Measurements from ENCODE around the gene TCEAL4. TPM values are rescaled to one million over a fixed set of nuclear protein-coding genes. Genes with fewer than 3 reads are reported as not detected.
"Not testable (repeated sequence)": the region's sequence is repeated elsewhere in the genome, so short reads cannot be mapped to it uniquely, and the experiment has no call there.

Gene TCEAL4
- total and polyA plus RNA-seq, 10 donors = 38.5 to 157 (median 68.0) TPM

GRCh38 chrX:103584596-103584995, 719 bp upstream of the TCEAL4 start:
- Histone ChIP-seq H3K36me3 (no peaks in the 10 kb centered on the region), H3K27me3 (replicated peaks in 1 of 7) (no peaks in the 10 kb centered on the region), H3K27ac (peak overlapping the region in 4 of 8 donors; percentile 71 to 83 (median 81)), H3K4me1 (peaks cover 0 to 15% (median 0%) of the 10 kb centered on the region in 6 donors), H3K4me3 (peak overlapping the region in 1 of 8 donors; percentile 64), H3K9me3 (peaks cover 0 to 12% (median 0%) of the 10 kb centered on the region in 8 donors)
- DNase-seq = no peak
- TF ChIP-seq POLR2AphosphoS5 (IDR thresholded peaks at IDR 0.05) (no peak), POLR2A (IDR thresholded peaks at IDR 0.05) (no peak)
- TF ChIP-seq, protein P1, sequence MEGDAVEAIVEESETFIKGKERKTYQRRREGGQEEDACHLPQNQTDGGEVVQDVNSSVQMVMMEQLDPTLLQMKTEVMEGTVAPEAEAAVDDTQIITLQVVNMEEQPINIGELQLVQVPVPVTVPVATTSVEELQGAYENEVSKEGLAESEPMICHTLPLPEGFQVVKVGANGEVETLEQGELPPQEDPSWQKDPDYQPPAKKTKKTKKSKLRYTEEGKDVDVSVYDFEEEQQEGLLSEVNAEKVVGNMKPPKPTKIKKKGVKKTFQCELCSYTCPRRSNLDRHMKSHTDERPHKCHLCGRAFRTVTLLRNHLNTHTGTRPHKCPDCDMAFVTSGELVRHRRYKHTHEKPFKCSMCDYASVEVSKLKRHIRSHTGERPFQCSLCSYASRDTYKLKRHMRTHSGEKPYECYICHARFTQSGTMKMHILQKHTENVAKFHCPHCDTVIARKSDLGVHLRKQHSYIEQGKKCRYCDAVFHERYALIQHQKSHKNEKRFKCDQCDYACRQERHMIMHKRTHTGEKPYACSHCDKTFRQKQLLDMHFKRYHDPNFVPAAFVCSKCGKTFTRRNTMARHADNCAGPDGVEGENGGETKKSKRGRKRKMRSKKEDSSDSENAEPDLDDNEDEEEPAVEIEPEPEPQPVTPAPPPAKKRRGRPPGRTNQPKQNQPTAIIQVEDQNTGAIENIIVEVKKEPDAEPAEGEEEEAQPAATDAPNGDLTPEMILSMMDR (IDR thresholded peaks at IDR 0.05 in 8 of 11, conservative IDR thresholded peaks at IDR 0.05 in 3 of 11) = no peak
- intact Hi-C loops (cut with DNase I; ENCODE audit: low total_unique reads) = no loop called here
- 69 to 91% (median 71%) methylated on average over 3 of the region's 3 CpGs for WGBS, 5 donors

DNA sequence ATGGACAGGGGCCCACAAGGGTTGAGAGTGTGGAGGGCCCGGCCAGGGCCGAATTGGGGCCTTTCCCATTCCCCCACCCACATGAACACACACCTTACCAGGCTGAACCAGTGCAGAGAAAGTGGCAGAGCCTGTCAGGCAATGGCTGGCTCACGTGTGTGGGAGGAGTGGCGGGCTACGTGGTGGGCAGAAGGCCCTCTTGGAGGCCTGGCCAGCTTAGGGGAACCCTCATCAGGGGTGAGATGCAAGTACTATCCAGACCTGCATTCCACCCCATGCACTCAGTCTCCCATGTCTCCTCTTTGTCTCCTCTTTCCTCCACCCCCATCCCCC, 965 bp downstream of the TCEAL4 start:
- Histone ChIP-seq H3K27ac (peak overlapping the region; percentile 16 to 85 (median 79)), H3K4me1 (peaks cover 0 to 15% (median 0%) of the 10 kb centered on the region in 6 donors), H3K27me3 (replicated peaks in 1 of 7) (no peaks in the 10 kb centered on the region), H3K9me3 (peaks cover 0 to 12% (median 0%) of the 10 kb centered on the region in 8 donors), H3K4me3 (peak overlapping the region; percentile 34 to 79 (median 46)), H3K36me3 (no peaks in the 10 kb centered on the region)
- TF ChIP-seq, protein P1 (IDR thresholded peaks at IDR 0.05 in 8 of 11, conservative IDR thresholded peaks at IDR 0.05 in 3 of 11) = no peak
- TF ChIP-seq POLR2AphosphoS5 (IDR thresholded peaks at IDR 0.05) (no peak), POLR2A (IDR thresholded peaks at IDR 0.05) (no peak)
- intact Hi-C loops (cut with DNase I; ENCODE audit: low total_unique reads) = no loop called here
- DNase-seq = no peak
- 10 to 31% (median 22%) methylated on average over 3 to 5 of the region's 5 CpGs; no CpG with 5 or more reads in 1 of the 5 donors for WGBS, 5 donors

DNA sequence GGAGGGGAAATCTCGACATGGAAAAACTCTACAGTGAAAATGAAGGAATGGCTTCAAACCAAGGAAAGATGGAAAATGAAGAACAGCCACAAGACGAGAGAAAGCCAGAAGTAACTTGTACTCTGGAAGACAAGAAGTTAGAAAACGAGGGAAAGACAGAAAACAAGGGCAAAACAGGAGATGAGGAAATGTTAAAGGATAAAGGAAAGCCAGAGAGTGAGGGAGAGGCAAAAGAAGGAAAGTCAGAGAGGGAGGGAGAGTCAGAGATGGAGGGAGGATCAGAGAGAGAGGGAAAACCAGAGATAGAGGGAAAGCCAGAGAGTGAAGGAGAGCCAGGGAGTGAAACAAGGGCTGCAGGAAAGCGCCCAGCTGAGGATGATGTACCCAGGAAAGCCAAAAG, 1.3 kb downstream of the TCEAL4 start:
- H3K27ac ChIP-seq = peak overlapping the region in 4 of 8 donors; percentile 79 to 85 (median 83)

GRCh38 chrX:103592295-103592694, 7.0 kb downstream of the TCEAL4 start:
- H3K4me3 ChIP-seq; intact Hi-C loops (cut with DNase I; ENCODE audit: low total_unique reads); DNase-seq; H3K9me3 ChIP-seq; H3K4me1 ChIP-seq; H3K27ac ChIP-seq; H3K27me3 ChIP-seq (replicated peaks in 1 of 7); H3K36me3 ChIP-seq: not testable (repeated sequence)
- 95 to 100% (median 98%) methylated on average over 1 of the region's 1 CpG for WGBS, 5 donors

More for the DNA sequence above, 1.3 kb downstream of the TCEAL4 start:
- no peaks in the 10 kb centered on the region for H3K27me3 ChIP-seq (replicated peaks in 1 of 7)
- H3K9me3 ChIP-seq = peaks cover 0 to 12% (median 0%) of the 10 kb centered on the region in 8 donors
- H3K4me3 ChIP-seq = peak overlapping the region in 5 of 8 donors; percentile 37 to 79 (median 54)
- 51 to 77% (median 65%) methylated on average over 4 of the region's 4 CpGs for WGBS, 5 donors
- DNase-seq = no peak
- H3K36me3 ChIP-seq = no peaks in the 10 kb centered on the region
- H3K4me1 ChIP-seq = peaks cover 0 to 15% (median 0%) of the 10 kb centered on the region in 6 donors
- TF ChIP-seq, protein P1 (IDR thresholded peaks at IDR 0.05 in 8 of 11, conservative IDR thresholded peaks at IDR 0.05 in 3 of 11) = no peak
- TF ChIP-seq POLR2A (IDR thresholded peaks at IDR 0.05) (no peak), POLR2AphosphoS5 (IDR thresholded peaks at IDR 0.05) (no peak)
- intact Hi-C loops (cut with DNase I; ENCODE audit: low total_unique reads) = no loop called here

- H3K36me3 ChIP-seq; H3K27me3 ChIP-seq (replicated peaks in 1 of 7); H3K9me3 ChIP-seq; DNase-seq; H3K27ac ChIP-seq; H3K4me1 ChIP-seq; H3K4me3 ChIP-seq; intact Hi-C loops (cut with DNase I; ENCODE audit: low total_unique reads): not testable (repeated sequence)
- WGBS, 5 donors = 85 to 100% (median 96%) methylated on average over 6 of the region's 6 CpGs
Measured at GRCh38 chrX:103595202-103595601, 9.9 kb downstream of the TCEAL4 start.
